ENCODE data around the gene TBC1D22A.
"Not testable (repeated sequence)": the region's sequence is repeated elsewhere in the genome, so short reads cannot be mapped to it uniquely, and the experiment has no call there.

TBC1D22A gene

GRCh38 chr22:47114813-47115517, 352.5 kb downstream of the TBC1D22A start:
- no peak for DNase-seq

- DNase-seq: no peak
These were observed 353.1 kb downstream of the TBC1D22A start for GRCh38 chr22:47115518-47115890.

- no peak for DNase-seq
These were observed 353.5 kb downstream of the TBC1D22A start for GRCh38 chr22:47115921-47116320.

- no peak for DNase-seq
These were observed 354.2 kb downstream of the TBC1D22A start for GRCh38 chr22:47116426-47117341.

GRCh38 chr22:47117442-47117841, 355.0 kb downstream of the TBC1D22A start:
- DNase-seq: not testable (repeated sequence)

GRCh38 chr22:47119181-47119580, 356.7 kb downstream of the TBC1D22A start:
- no peak for DNase-seq

- DNase-seq: no peak
These were observed 357.9 kb downstream of the TBC1D22A start for GRCh38 chr22:47120399-47120798.

GRCh38 chr22:47121791-47122190, 359.3 kb downstream of the TBC1D22A start:
- DNase-seq: no peak

GRCh38 chr22:47122441-47123000, 360.1 kb downstream of the TBC1D22A start:
- no peak for DNase-seq

- no peak for DNase-seq
These were observed 360.8 kb downstream of the TBC1D22A start for GRCh38 chr22:47123006-47123826.

GRCh38 chr22:47123827-47124442, 361.5 kb downstream of the TBC1D22A start:
- no peak for DNase-seq

- DNase-seq: no peak
These were observed 362.0 kb downstream of the TBC1D22A start for GRCh38 chr22:47124451-47124881.

- no peak for DNase-seq
These were observed 362.5 kb downstream of the TBC1D22A start for GRCh38 chr22:47124961-47125360.

- no peak for DNase-seq
These were observed 363.2 kb downstream of the TBC1D22A start for GRCh38 chr22:47125603-47126002.

- no peak for DNase-seq
These were observed 363.9 kb downstream of the TBC1D22A start for GRCh38 chr22:47126344-47126811.

GRCh38 chr22:47127441-47127871, 365.0 kb downstream of the TBC1D22A start:
- no peak for DNase-seq

GRCh38 chr22:47128216-47128615, 365.8 kb downstream of the TBC1D22A start:
- no peak for DNase-seq

- DNase-seq: no peak
These were observed 366.3 kb downstream of the TBC1D22A start for GRCh38 chr22:47128622-47129215.

- no peak for DNase-seq
These were observed 367.6 kb downstream of the TBC1D22A start for GRCh38 chr22:47129902-47130635.

- no peak for DNase-seq
These were observed 368.6 kb downstream of the TBC1D22A start for GRCh38 chr22:47130883-47131631.

Data from hippocampal formation (tissue), 2 donors.